DND-41 (cell line): ENCODE results near the gene CYP4F3.

ENCODE experiments used
- CTCF ChIP-seq: IDR thresholded peaks from 2 replicates; pipeline ENCODE4 v1.5.1; 2012; ENCODE audit warnings: borderline replicate concordance, low read length, moderate library complexity, mild to moderate bottlenecking; ENCODE audit not compliant: poor library complexity, severe bottlenecking; ENCODE audit errors: extremely low read depth
- EZH2 ChIP-seq: IDR thresholded peaks from 3 replicates; pipeline ENCODE4 v1.6.1; 2012; ENCODE audit warnings: borderline replicate concordance, low read depth, mild to moderate bottlenecking, moderate library complexity, low read length, inconsistent platforms; ENCODE audit not compliant: severe bottlenecking

GRCh38 chr19:15636026-15636425 lies 4.7 kb upstream of the CYP4F3 start:
- no peak for TF ChIP-seq CTCF
- TF ChIP-seq EZH2 = no peak
